Loucy (cell line): ENCODE results near the gene SETBP1.

Experiments
- H2AFZ ChIP-seq: fragments of 200-600 bp; sonication (generic); 2 replicates; pipeline ENCODE4 v1.6.0; 2016; ENCODE audit warnings: antibody characterized with exemption, mild to moderate bottlenecking, low read length, moderate library complexity
- H3F3A ChIP-seq: fragments of 200-600 bp; 2 replicates; pipeline ENCODE4 v1.6.0; 2016; ENCODE audit warnings: antibody characterized with exemption, low read depth, mild to moderate bottlenecking
- H3K27me3 ChIP-seq: fragments of 200-600 bp; sonication (generic); 2 replicates; pipeline ENCODE4 v1.6.1; 2014; ENCODE audit warnings: low read length, mild to moderate bottlenecking; ENCODE audit not compliant: insufficient read depth, poor library complexity, severe bottlenecking
- H3K36me3 ChIP-seq: fragments of 200-600 bp; sonication (generic); 2 replicates; pipeline ENCODE4 v1.6.1; 2016; ENCODE audit warnings: low read length; ENCODE audit not compliant: insufficient read depth
- H3K4me1 ChIP-seq: fragments of 200-600 bp; sonication (generic); 2 replicates; pipeline ENCODE4 v1.5.1; 2014; ENCODE audit warnings: low read length, mild to moderate bottlenecking; ENCODE audit not compliant: insufficient read depth, poor library complexity, severe bottlenecking
- H3K4me2 ChIP-seq: fragments of 200-600 bp; sonication (generic); 2 replicates; pipeline ENCODE4 v1.6.0; 2014; ENCODE audit warnings: antibody characterized with exemption, low read length, low read depth, mild to moderate bottlenecking; ENCODE audit not compliant: poor library complexity, severe bottlenecking
- H3K4me3 ChIP-seq: fragments of 200-600 bp; sonication (generic); 2 replicates; pipeline ENCODE4 v1.5.1; 2014; ENCODE audit warnings: low read length, mild to moderate bottlenecking, mixed read lengths; ENCODE audit not compliant: poor library complexity, severe bottlenecking
- H3K79me2 ChIP-seq: fragments of 200-600 bp; sonication (generic); 2 replicates; pipeline ENCODE4 v1.6.1; 2014; ENCODE audit warnings: low read length; ENCODE audit not compliant: insufficient read depth
- H3K9ac ChIP-seq: fragments of 200-600 bp; sonication (generic); 2 replicates; pipeline ENCODE4 v1.6.0; 2014; ENCODE audit warnings: mild to moderate bottlenecking, low read depth, low read length, moderate library complexity; ENCODE audit not compliant: poor library complexity, severe bottlenecking
- H3K9me2 ChIP-seq: fragments of 200-600 bp; sonication (generic); replicated peaks from 2 replicates; pipeline ENCODE4 v1.6.1; 2016; ENCODE audit warnings: low read depth, low read length, mixed read lengths
- H3K9me3 ChIP-seq: fragments of 200-600 bp; sonication (generic); 2 replicates; pipeline ENCODE4 v1.6.1; 2014; ENCODE audit warnings: mild to moderate bottlenecking, antibody characterized with exemption, low read length, low read depth; ENCODE audit not compliant: insufficient read depth
- H4K20me1 ChIP-seq: fragments of 200-600 bp; sonication (generic); 2 replicates; pipeline ENCODE4 v1.6.0; 2014; ENCODE audit warnings: antibody characterized with exemption, low read length, mild to moderate bottlenecking; ENCODE audit not compliant: insufficient read depth, poor library complexity, severe bottlenecking
- EZH2phosphoT487 ChIP-seq: fragments of 200-600 bp; IDR thresholded peaks from 2 replicates; pipeline ENCODE4 v1.6.1; 2018; ENCODE audit warnings: antibody characterized with exemption, mild to moderate bottlenecking, moderate library complexity, borderline replicate concordance
- TF ChIP-seq, protein P1 (sequence below): fragments of 200-600 bp; sonication (generic); conservative IDR thresholded peaks from 2 replicates; pipeline ENCODE4 v1.5.1; 2014; ENCODE audit warnings: mild to moderate bottlenecking, antibody characterized with exemption, low read length

The SETBP1 gene

DNA sequence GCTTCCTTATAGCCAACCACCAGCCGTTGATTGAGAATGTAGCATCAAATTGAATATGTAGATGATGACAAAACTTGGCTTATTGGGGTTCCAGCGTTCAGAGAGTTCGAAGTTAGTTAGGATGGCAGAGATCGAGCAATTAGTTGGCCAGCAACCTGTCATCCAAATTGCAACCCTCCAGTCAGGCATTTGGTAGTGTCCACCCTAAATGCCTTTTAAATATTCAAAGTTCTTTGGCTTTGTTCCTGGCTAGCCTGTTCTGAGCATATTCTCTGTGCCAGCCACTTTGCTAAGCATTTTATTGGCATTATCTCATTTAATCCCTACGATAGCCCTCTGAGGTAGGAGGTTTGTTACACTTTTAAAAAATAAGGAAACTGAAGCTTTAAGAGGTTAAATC lies 342.8 kb downstream of the SETBP1 start:
- no peak for TF ChIP-seq EZH2phosphoT487
- TF ChIP-seq, protein P1, sequence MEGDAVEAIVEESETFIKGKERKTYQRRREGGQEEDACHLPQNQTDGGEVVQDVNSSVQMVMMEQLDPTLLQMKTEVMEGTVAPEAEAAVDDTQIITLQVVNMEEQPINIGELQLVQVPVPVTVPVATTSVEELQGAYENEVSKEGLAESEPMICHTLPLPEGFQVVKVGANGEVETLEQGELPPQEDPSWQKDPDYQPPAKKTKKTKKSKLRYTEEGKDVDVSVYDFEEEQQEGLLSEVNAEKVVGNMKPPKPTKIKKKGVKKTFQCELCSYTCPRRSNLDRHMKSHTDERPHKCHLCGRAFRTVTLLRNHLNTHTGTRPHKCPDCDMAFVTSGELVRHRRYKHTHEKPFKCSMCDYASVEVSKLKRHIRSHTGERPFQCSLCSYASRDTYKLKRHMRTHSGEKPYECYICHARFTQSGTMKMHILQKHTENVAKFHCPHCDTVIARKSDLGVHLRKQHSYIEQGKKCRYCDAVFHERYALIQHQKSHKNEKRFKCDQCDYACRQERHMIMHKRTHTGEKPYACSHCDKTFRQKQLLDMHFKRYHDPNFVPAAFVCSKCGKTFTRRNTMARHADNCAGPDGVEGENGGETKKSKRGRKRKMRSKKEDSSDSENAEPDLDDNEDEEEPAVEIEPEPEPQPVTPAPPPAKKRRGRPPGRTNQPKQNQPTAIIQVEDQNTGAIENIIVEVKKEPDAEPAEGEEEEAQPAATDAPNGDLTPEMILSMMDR, result no peak
- Histone ChIP-seq H3K9me3 (no peaks in the 10 kb centered on the region), H3K4me3 (no peak overlapping the region), H4K20me1 (no peaks in the 10 kb centered on the region), H3K4me2 (no peak overlapping the region), H3K9ac (no peak overlapping the region), H2AFZ (no peak overlapping the region), H3K79me2 (no peaks in the 10 kb centered on the region), H3K27me3 (no peaks in the 10 kb centered on the region), H3K9me2 (no peaks in the 10 kb centered on the region), H3F3A (no peaks in the 10 kb centered on the region), H3K36me3 (no peaks in the 10 kb centered on the region), H3K4me1 (peaks cover 10% of the 10 kb centered on the region)

DNA sequence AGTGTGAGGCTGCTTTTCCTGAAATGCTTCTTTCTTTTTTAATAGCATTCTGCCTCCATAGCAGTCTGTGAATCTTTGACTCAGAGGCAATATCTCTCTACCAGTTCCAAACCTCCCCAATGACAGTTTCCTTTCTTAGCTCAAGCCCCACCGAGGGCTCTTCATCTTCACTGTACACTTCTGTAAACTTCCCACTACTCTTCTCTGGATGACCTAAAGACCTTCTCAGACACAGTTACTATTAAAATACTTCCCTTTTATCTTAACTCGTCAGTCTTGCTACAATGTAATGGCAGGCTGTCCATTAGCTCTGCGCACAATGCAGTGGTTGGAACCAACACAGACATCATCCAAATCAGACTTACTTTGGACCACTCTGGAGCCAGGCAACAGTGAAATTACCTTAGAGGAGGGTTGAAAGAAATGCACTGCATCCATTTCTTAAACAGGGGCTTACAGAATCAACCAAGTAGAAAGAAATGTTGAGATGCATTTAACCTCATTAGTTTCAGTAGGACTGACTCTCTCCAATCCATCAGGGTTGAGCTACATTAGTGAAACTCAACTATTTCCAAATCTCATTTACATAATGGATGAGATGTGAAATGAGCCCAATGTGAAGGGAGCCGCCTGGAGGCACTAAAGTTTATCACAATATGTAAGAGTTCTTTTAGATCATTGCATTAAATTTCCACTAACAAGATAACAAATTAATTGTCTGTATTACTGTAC lies 343.8 kb downstream of the SETBP1 start:
- no peaks in the 10 kb centered on the region for H3F3A ChIP-seq
- H2AFZ ChIP-seq, result no peak overlapping the region
- no peaks in the 10 kb centered on the region for H3K9me3 ChIP-seq
- peaks cover 10% of the 10 kb centered on the region for H3K4me1 ChIP-seq
- no peaks in the 10 kb centered on the region for H3K79me2 ChIP-seq
- H3K4me3 ChIP-seq, result no peak overlapping the region
- no peaks in the 10 kb centered on the region for H3K27me3 ChIP-seq
- no peaks in the 10 kb centered on the region for H3K9me2 ChIP-seq
- H3K4me2 ChIP-seq, result no peak overlapping the region
- no peaks in the 10 kb centered on the region for H4K20me1 ChIP-seq
- H3K36me3 ChIP-seq, result no peaks in the 10 kb centered on the region
- TF ChIP-seq EZH2phosphoT487, result no peak
- TF ChIP-seq, protein P1, result peak; percentile 28; the same call in 1 of the 2 replicates
- H3K9ac ChIP-seq, result no peak overlapping the region

DNA sequence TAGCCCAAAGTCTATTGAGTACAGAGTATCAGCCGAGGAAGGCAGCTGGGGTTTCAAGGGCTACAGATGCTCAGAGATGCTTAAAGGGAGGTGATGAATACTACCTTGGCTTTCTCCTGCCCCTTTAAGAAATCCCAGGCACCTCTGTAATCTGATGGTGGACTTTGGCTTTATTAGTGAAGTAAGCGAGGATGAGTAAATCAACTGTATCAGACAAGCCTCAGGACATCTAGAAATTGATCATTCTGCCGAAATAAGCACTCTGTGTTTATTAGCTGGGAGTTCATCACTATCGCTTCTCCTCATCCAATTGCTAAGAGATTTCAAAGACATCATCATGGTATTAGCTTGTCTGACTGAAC lies 344.4 kb downstream of the SETBP1 start:
- H3K9ac ChIP-seq, result no peak overlapping the region
- H3K9me3 ChIP-seq, result no peaks in the 10 kb centered on the region
- no peaks in the 10 kb centered on the region for H3K27me3 ChIP-seq
- H3K4me1 ChIP-seq, result peaks cover 10% of the 10 kb centered on the region
- no peak for TF ChIP-seq EZH2phosphoT487
- TF ChIP-seq, protein P1, result no peak
- H2AFZ ChIP-seq, result no peak overlapping the region
- H3F3A ChIP-seq, result no peaks in the 10 kb centered on the region
- H3K4me2 ChIP-seq, result no peak overlapping the region
- no peaks in the 10 kb centered on the region for H3K9me2 ChIP-seq
- H3K4me3 ChIP-seq, result no peak overlapping the region
- no peaks in the 10 kb centered on the region for H3K36me3 ChIP-seq
- no peaks in the 10 kb centered on the region for H4K20me1 ChIP-seq
- no peaks in the 10 kb centered on the region for H3K79me2 ChIP-seq
